GM12801 (cell line): ENCODE data around the gene SCN9A.

Experiments used
- TF ChIP-seq, protein P1 (sequence below): IDR thresholded peaks from one replicate; pipeline ENCODE4 v1.5.1; 2011; ENCODE audit warnings: control low read depth; ENCODE audit not compliant: insufficient read length; ENCODE audit errors: extremely low read depth

SCN9A gene

DNA sequence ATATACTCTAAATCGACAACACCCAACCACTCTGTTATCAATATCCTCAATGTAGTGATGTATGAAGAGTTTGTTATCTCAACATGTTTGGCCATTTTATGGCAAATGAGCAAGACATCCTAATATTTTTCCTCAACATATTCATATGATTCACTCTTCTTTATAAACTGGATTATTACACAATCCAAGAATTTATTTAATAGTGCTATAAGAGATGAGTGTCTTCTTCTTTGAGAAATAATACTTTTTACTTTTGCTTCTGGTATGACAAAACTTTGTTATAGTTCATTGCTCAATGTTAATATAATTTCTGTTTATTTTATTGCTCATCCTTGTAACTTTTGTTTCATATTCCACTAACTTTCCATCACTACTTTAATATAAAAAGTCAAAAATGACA is 44.3 kb downstream of the SCN9A start:
- TF ChIP-seq, protein P1, sequence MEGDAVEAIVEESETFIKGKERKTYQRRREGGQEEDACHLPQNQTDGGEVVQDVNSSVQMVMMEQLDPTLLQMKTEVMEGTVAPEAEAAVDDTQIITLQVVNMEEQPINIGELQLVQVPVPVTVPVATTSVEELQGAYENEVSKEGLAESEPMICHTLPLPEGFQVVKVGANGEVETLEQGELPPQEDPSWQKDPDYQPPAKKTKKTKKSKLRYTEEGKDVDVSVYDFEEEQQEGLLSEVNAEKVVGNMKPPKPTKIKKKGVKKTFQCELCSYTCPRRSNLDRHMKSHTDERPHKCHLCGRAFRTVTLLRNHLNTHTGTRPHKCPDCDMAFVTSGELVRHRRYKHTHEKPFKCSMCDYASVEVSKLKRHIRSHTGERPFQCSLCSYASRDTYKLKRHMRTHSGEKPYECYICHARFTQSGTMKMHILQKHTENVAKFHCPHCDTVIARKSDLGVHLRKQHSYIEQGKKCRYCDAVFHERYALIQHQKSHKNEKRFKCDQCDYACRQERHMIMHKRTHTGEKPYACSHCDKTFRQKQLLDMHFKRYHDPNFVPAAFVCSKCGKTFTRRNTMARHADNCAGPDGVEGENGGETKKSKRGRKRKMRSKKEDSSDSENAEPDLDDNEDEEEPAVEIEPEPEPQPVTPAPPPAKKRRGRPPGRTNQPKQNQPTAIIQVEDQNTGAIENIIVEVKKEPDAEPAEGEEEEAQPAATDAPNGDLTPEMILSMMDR = no peak

DNA sequence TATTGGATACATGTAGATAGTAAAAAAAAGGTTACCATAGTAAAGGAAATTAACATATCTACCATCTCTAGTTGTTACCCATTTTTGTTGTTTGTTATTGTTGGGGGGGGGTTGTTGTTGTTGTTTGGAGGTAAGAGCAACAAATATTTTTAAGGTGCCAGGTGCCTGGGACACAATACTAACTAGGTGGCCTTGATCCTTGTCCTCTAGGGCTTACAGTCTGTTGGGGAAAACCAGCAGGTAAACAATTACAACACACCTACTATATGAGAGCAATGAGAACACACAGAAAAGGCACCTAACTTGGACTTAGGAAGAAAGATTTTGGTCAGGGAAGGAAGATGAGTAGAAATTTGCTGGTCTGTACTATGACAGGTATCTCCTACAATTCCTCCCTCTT is 46.3 kb downstream of the SCN9A start:
- TF ChIP-seq, protein P1 = no peak

DNA sequence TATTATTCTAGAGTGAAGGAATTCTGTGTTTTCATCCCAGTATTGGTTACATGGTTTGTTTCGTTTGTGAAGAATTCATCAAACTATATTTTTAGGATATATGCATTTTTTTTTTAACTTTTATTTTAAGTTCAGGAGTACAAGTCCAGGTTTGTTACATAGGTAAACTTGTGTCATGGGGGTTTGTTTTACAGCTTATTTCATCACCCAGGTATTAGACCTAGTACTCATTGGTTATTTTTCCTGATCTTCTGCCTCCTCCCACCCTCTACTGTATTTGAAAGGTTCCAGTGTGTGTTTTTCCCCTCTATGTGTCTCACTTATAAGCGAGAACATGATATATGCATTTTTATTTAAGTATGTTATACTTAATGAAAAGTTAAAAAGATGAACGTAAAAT is 47.6 kb downstream of the SCN9A start:
- TF ChIP-seq, protein P1 = no peak

DNA sequence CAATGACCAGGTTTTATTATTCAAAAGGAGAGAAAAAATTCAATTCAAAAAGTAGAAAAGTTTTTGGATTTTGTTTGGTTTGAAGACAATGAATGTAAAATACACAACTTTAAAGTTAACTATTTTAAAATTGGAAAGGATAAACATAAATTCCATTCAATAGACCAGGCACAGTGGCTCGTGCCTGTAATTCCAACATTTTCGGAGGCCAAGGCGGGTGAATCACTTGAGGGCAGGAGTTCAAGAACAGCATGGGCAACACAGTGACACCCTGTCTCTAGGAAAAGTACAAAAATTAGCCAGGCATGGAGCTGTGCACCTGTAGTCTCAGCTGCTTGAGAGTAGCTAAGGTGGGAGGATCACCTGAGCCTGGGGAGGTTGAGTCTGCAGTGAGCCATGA is 54.7 kb downstream of the SCN9A start:
- TF ChIP-seq, protein P1 = no peak

DNA sequence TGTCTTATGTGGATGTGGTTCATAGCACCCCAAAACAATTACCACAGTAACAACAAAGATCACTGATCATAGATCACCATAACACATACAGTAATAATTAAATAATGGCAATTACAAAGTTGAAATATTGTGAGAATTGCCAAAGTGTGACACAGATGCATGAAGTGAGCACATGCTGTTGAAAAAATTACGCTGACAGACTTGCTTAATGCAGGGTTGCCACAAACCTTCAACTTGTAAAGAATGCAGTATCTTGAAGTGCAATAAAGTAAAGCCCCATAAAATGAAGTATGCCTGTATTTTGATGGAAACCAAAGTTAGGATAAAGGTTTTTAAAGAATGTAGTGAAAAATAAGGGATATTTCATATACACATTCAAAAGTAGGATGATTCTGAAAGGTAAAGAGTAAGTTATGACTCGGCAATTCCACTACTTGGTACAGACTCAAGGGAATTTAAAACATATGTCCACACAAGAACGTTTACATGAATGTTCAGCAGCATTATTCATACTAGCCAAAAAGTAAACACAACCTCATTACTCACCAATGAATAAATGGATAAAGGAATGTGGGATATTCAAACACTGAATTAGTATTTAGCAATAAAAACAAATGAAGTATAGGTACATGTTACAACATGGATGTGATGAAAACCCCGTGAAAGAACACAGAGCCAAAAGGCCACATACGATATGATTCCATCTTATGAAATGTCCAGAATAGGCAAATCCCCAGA is 61.6 kb downstream of the SCN9A start:
- TF ChIP-seq, protein P1 = no peak

DNA sequence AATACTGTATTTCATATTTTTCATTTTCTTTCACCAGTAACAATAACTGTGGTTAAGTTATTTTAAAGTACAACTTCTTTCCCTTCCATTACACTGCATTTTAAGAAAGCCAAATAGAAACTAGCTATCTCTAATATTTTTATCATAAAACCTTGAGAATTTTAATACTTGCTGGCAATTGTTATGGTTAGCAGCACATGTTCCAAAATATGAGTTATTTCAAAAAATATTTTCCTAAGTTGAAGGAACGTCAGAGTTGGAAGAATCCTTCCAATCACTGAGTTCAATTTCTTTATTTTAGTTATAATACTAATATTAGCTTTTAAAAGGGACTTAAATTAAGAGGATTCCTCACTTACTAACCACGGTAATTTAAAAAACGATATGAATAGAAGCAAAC is 68.4 kb downstream of the SCN9A start:
- TF ChIP-seq, protein P1 = no peak

DNA sequence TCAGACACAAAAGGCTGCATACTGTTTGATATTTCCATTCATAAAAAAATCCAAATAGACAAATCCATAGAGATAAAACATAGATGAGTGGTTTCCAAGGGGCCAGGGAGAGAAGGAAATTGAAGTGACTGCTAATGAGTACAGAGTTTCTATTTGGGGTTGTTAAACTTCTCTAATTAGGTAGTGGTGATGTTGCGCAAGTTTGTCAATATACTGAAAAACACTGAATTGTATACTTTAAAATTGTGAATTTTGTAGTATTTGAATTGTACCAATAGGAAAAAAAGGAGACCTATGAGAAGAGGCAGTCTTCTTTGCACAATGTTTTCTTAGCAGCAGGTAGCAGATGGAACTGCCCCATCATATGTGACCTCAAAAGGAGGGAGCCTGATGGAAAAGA is 71.1 kb downstream of the SCN9A start:
- TF ChIP-seq, protein P1 = no peak
